ENCODE data around the gene SYK. TPM values are rescaled to one million over a fixed set of nuclear protein-coding genes. Genes with fewer than 3 reads are reported as not detected.
A peak's percentile ranks its signal among the peaks of the same experiment; 100 is the strongest.

Gene SYK
- total RNA-seq, 2 donors from 2014 or later, result 2.5 to 6.0 TPM

GRCh38 chr9:90832261-90832660 lies 30.6 kb downstream of the SYK start:
- Histone ChIP-seq H3K27me3 (ENCODE audit: control insufficient read depth, insufficient read depth, low read length, poor library complexity, severe bottlenecking) (no peaks in the 10 kb centered on the region), H3K9ac (ENCODE audit: extremely low read depth, low read length, poor library complexity, severe bottlenecking) (no peak overlapping the region), H3K36me3 (ENCODE audit: control insufficient read depth, insufficient read depth, low read length) (no peaks in the 10 kb centered on the region), H3K4me3 (ENCODE audit: low read length) (no peak overlapping the region), H3K9me3 (ENCODE audit: control insufficient read depth, low read length) (no peaks in the 10 kb centered on the region), H3K4me1 (ENCODE audit: control insufficient read depth, insufficient read depth, low read length) (no peaks in the 10 kb centered on the region), H3K27ac (ENCODE audit: low read depth, low read length) (no peak overlapping the region)
- WGBS, 2 experiments (ENCODE audit: insufficient coverage in 1 of 2, insufficient read length in 1 of 2), result 83 to 100% methylated on average over 3 of the region's 3 CpGs
- Mint-ChIP-seq H3K27me3 (ENCODE audit: insufficient read depth) (no peaks in the 10 kb centered on the region), H3K9me3 (no peaks in the 10 kb centered on the region), H3K4me3 (no peak overlapping the region), H3K27ac (no peak overlapping the region), H3K4me1 (no peaks in the 10 kb centered on the region), H3K36me3 (ENCODE audit: low read depth) (no peaks in the 10 kb centered on the region)
- DNase-seq, result peak; percentile 7
- TF ChIP-seq, protein P1, sequence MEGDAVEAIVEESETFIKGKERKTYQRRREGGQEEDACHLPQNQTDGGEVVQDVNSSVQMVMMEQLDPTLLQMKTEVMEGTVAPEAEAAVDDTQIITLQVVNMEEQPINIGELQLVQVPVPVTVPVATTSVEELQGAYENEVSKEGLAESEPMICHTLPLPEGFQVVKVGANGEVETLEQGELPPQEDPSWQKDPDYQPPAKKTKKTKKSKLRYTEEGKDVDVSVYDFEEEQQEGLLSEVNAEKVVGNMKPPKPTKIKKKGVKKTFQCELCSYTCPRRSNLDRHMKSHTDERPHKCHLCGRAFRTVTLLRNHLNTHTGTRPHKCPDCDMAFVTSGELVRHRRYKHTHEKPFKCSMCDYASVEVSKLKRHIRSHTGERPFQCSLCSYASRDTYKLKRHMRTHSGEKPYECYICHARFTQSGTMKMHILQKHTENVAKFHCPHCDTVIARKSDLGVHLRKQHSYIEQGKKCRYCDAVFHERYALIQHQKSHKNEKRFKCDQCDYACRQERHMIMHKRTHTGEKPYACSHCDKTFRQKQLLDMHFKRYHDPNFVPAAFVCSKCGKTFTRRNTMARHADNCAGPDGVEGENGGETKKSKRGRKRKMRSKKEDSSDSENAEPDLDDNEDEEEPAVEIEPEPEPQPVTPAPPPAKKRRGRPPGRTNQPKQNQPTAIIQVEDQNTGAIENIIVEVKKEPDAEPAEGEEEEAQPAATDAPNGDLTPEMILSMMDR (conservative IDR thresholded peaks at IDR 0.05), result no peak

GRCh38 chr9:90834828-90835595 lies 33.4 kb downstream of the SYK start:
- Histone ChIP-seq H3K27ac (ENCODE audit: low read depth, low read length) (no peak overlapping the region), H3K4me3 (ENCODE audit: low read length) (no peak overlapping the region), H3K9me3 (ENCODE audit: control insufficient read depth, low read length) (no peaks in the 10 kb centered on the region), H3K9ac (ENCODE audit: extremely low read depth, low read length, poor library complexity, severe bottlenecking) (no peak overlapping the region), H3K27me3 (ENCODE audit: control insufficient read depth, insufficient read depth, low read length, poor library complexity, severe bottlenecking) (no peaks in the 10 kb centered on the region), H3K36me3 (ENCODE audit: control insufficient read depth, insufficient read depth, low read length) (no peaks in the 10 kb centered on the region), H3K4me1 (ENCODE audit: control insufficient read depth, insufficient read depth, low read length) (no peaks in the 10 kb centered on the region)
- Mint-ChIP-seq H3K27ac (no peak overlapping the region), H3K36me3 (ENCODE audit: low read depth) (no peaks in the 10 kb centered on the region), H3K27me3 (ENCODE audit: insufficient read depth) (no peaks in the 10 kb centered on the region), H3K9me3 (no peaks in the 10 kb centered on the region), H3K4me1 (no peaks in the 10 kb centered on the region), H3K4me3 (no peak overlapping the region)
- DNase-seq, result peak; percentile 4
- TF ChIP-seq, protein P1 (conservative IDR thresholded peaks at IDR 0.05), result no peak
- 91 to 95% methylated on average over 5 to 8 of the region's 8 CpGs for WGBS, 2 experiments (ENCODE audit: insufficient coverage in 1 of 2, insufficient read length in 1 of 2)

GRCh38 chr9:90836411-90837080 lies 34.9 kb downstream of the SYK start:
- Histone ChIP-seq H3K27me3 (ENCODE audit: control insufficient read depth, insufficient read depth, low read length, poor library complexity, severe bottlenecking) (no peaks in the 10 kb centered on the region), H3K27ac (ENCODE audit: low read depth, low read length) (no peak overlapping the region), H3K4me1 (ENCODE audit: control insufficient read depth, insufficient read depth, low read length) (no peaks in the 10 kb centered on the region), H3K9ac (ENCODE audit: extremely low read depth, low read length, poor library complexity, severe bottlenecking) (no peak overlapping the region), H3K4me3 (ENCODE audit: low read length) (no peak overlapping the region), H3K9me3 (ENCODE audit: control insufficient read depth, low read length) (peaks cover 4% of the 10 kb centered on the region), H3K36me3 (ENCODE audit: control insufficient read depth, insufficient read depth, low read length) (no peaks in the 10 kb centered on the region)
- no peaks in the 10 kb centered on the region for H3K36me3 Mint-ChIP-seq (ENCODE audit: low read depth)
- H3K4me3 Mint-ChIP-seq, result no peak overlapping the region
- DNase-seq, result no peak
- H3K27ac Mint-ChIP-seq, result no peak overlapping the region
- H3K27me3 Mint-ChIP-seq (ENCODE audit: insufficient read depth), result no peaks in the 10 kb centered on the region
- TF ChIP-seq, protein P1 (conservative IDR thresholded peaks at IDR 0.05), result no peak
- 92 to 93% methylated on average over 2 of the region's 3 CpGs for WGBS, 2 experiments (ENCODE audit: insufficient coverage in 1 of 2, insufficient read length in 1 of 2)
- H3K4me1 Mint-ChIP-seq, result no peaks in the 10 kb centered on the region
- no peaks in the 10 kb centered on the region for H3K9me3 Mint-ChIP-seq

Measured in endodermal cell (in vitro differentiated cells).